Caki2 (cell line): ENCODE measurements around the gene PABPC1L. TPM values are rescaled to one million over a fixed set of nuclear protein-coding genes. Genes with fewer than 3 reads are reported as not detected.
A peak's percentile ranks its signal among the peaks of the same experiment; 100 is the strongest.

Experiments
- DNase-seq: peaks from one replicate; pipeline ENCODE4 v3.0.0-alpha.2; 2015; ENCODE audit warnings: low read depth
- in situ Hi-C: cut with HindIII; loops from 2 replicates; pipeline ENCODE4 v1.10.0; 2016; ENCODE audit warnings: low sequenced_read_pairs, low pct_unique_long_range_greater_than_20kb, mixed read lengths
- total RNA-seq: library from RNA; depleted of rRNA; stranded (reverse); fragments of >200 nt; shearing (Covaris generic); gene quantifications from 2 replicates; pipeline ENCODE4 v1.2.3, GENCODE V29; 2014; ENCODE audit warnings: low replicate concordance

The PABPC1L gene
- total RNA-seq, 1 experiment from 2014 or later = 10.3 TPM

- peak; percentile 41 for DNase-seq
- in situ Hi-C loops = no loop called here
These were observed 49.8 kb downstream of the PABPC1L start for GRCh38 chr20:44959638-44960102.

- DNase-seq = peak; percentile 93
- in situ Hi-C loops = no loop called here
These were observed 50.4 kb downstream of the PABPC1L start, which contains the start of gene TOMM34 for GRCh38 chr20:44960103-44960852. TSS of gene TOMM34 (minus strand) at chr20:44960397. CDS start at chr20:44960333, 64 bp downstream.

GRCh38 chr20:44961011-44961869 is 51.4 kb downstream of the PABPC1L start:
- in situ Hi-C loops = no loop called here

GRCh38 chr20:44961870-44962267 is 52.0 kb downstream of the PABPC1L start:
- peak; percentile 34 for DNase-seq
- in situ Hi-C loops = no loop called here

More at GRCh38 chr20:44961011-44961869, 51.4 kb downstream of the PABPC1L start:
- DNase-seq = no peak

- DNase-seq = no peak
- in situ Hi-C loops = no loop called here
These were observed 52.6 kb downstream of the PABPC1L start for GRCh38 chr20:44962483-44962882.

- no peak for DNase-seq
- in situ Hi-C loops = no loop called here
These were observed 53.7 kb downstream of the PABPC1L start for GRCh38 chr20:44963325-44964215.

GRCh38 chr20:44965651-44966029 is 55.8 kb downstream of the PABPC1L start:
- no peak for DNase-seq
- in situ Hi-C loops = no loop called here

GRCh38 chr20:44966030-44966961 is 56.4 kb downstream of the PABPC1L start, which contains the start of gene STK4:
TSS of gene STK4 (plus strand) at chr20:44966512. CDS start at chr20:44966569, 57 bp downstream.
- DNase-seq = peak; percentile 94
- in situ Hi-C loops = no loop called here

GRCh38 chr20:44967207-44967807 is 57.4 kb downstream of the PABPC1L start:
- in situ Hi-C loops = no loop called here
- no peak for DNase-seq

GRCh38 chr20:44969300-44969894 is 59.5 kb downstream of the PABPC1L start:
- in situ Hi-C loops = no loop called here
- DNase-seq = no peak

GRCh38 chr20:44970243-44970757 is 60.4 kb downstream of the PABPC1L start:
- no peak for DNase-seq

GRCh38 chr20:44973053-44973452 is 63.2 kb downstream of the PABPC1L start:
- no peak for DNase-seq
- in situ Hi-C loops = no loop called here

More at GRCh38 chr20:44970243-44970757, 60.4 kb downstream of the PABPC1L start:
- in situ Hi-C loops = no loop called here

GRCh38 chr20:44976698-44977097 is 66.8 kb downstream of the PABPC1L start:
- DNase-seq = no peak
- in situ Hi-C loops = no loop called here

- in situ Hi-C loops = no loop called here
- DNase-seq = no peak
These were observed 69.3 kb downstream of the PABPC1L start for GRCh38 chr20:44979090-44979621.

- in situ Hi-C loops = no loop called here
- DNase-seq = no peak
These were observed 72.0 kb downstream of the PABPC1L start for GRCh38 chr20:44981736-44982406.
